ENCODE measurements around the gene SENP2. TPM values are rescaled to one million over a fixed set of nuclear protein-coding genes. Genes with fewer than 3 reads are reported as not detected.

SENP2 gene
- total and polyA plus RNA-seq, 9 donors: 16.0 to 51.6 (median 43.5) TPM

- Histone ChIP-seq H3K4me1 (ENCODE audit: insufficient read depth) (peaks cover 2% of the 10 kb centered on the region), H3K27me3 (no peaks in the 10 kb centered on the region), H3K9me3 (no peaks in the 10 kb centered on the region), H3K4me3 (no peak overlapping the region), H3K27ac (no peak overlapping the region), H3K36me3 (no peaks in the 10 kb centered on the region)
- WGBS, 3 donors: 81 to 86% (median 81%) methylated on average over 13 of the region's 13 CpGs
- no peak for DNase-seq
- TF ChIP-seq CTCF (IDR thresholded peaks at IDR 0.05) (no peak), EP300 (IDR thresholded peaks at IDR 0.05) (no peak), POLR2A (IDR thresholded peaks at IDR 0.05) (no peak)
- intact Hi-C loops (cut with DNase I): no loop called here
These were observed 25.4 kb upstream of the SENP2 start for GRCh38 chr3:185560676-185561075.

DNA sequence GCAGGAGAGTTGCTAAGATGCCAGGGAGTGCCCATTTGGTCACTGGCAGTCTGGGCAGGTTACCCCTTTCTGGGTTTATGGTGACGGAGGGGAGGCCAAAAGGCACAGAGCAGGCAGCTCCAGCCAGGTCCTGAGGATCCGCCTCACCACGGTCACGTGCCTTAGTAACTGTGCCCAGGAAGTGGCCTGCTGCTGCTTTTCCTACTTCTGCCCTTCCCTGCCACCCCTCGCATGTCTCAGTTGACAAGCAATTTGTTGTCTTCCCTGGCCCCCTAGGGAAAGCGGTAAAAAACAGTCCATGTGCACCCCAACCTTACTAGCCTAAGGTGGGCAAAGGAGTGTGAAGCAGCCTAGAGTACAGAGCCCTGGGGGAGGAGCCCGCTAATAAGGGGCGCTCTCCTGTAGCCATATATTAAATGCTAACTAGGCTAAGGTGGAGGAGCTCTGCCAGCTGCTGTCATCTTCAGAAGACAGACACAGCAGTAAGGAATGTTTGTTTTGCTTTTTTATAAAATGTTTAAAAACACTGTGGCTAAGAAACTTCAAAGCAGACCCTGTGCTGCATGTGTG lies 24.6 kb upstream of the SENP2 start:
- no peaks in the 10 kb centered on the region for H3K27me3 ChIP-seq
- no peak overlapping the region for H3K27ac ChIP-seq
- TF ChIP-seq CTCF (IDR thresholded peaks at IDR 0.05) (no peak), EP300 (IDR thresholded peaks at IDR 0.05) (no peak), POLR2A (IDR thresholded peaks at IDR 0.05) (no peak)
- H3K36me3 ChIP-seq: no peaks in the 10 kb centered on the region
- H3K4me3 ChIP-seq: no peak overlapping the region
- 74 to 84% (median 76%) methylated on average over 8 of the region's 8 CpGs for WGBS, 3 donors
- no peaks in the 10 kb centered on the region for H3K9me3 ChIP-seq
- intact Hi-C loops (cut with DNase I): no loop called here
- peaks cover 2% of the 10 kb centered on the region for H3K4me1 ChIP-seq (ENCODE audit: insufficient read depth)
- no peak for DNase-seq

- no peaks in the 10 kb centered on the region for H3K27me3 ChIP-seq
- H3K27ac ChIP-seq: no peak overlapping the region
- H3K4me3 ChIP-seq: no peak overlapping the region
- H3K36me3 ChIP-seq: no peaks in the 10 kb centered on the region
- H3K9me3 ChIP-seq: no peaks in the 10 kb centered on the region
- no peak for DNase-seq
- TF ChIP-seq EP300 (IDR thresholded peaks at IDR 0.05) (no peak), CTCF (IDR thresholded peaks at IDR 0.05) (no peak), POLR2A (IDR thresholded peaks at IDR 0.05) (no peak)
- intact Hi-C loops (cut with DNase I): no loop called here
- peaks cover 2% of the 10 kb centered on the region for H3K4me1 ChIP-seq (ENCODE audit: insufficient read depth)
- WGBS, 3 donors: 43 to 57% (median 55%) methylated on average over 5 of the region's 5 CpGs
These were observed 24.1 kb upstream of the SENP2 start for GRCh38 chr3:185561958-185562357.

DNA sequence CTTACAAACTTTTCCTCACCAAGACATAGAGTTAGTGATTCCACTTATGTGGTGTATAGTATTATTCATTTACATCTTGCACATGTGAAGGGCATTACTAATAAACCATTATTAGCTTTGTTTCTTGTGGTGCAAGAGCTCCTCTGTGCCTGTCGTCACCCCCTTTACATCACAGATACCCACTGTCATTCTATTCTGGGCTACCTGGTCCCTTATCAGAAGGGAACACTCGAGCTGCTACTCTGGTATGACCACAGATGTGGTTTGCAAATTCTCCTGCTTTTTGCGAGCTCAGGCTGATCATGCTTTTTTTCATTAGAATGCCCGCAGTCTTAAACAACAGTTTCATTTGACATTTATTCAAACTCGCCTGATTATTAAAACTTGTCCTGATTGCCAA lies 13.9 kb upstream of the SENP2 start:
- Histone ChIP-seq H3K36me3 (no peaks in the 10 kb centered on the region), H3K27me3 (no peaks in the 10 kb centered on the region), H3K4me1 (ENCODE audit: insufficient read depth) (peaks cover 2% of the 10 kb centered on the region), H3K9me3 (no peaks in the 10 kb centered on the region), H3K27ac (no peak overlapping the region), H3K4me3 (no peak overlapping the region)
- no peak for TF ChIP-seq POLR2A (IDR thresholded peaks at IDR 0.05)
- TF ChIP-seq EP300 (IDR thresholded peaks at IDR 0.05): no peak
- no peak for TF ChIP-seq CTCF (IDR thresholded peaks at IDR 0.05)
- WGBS, 3 donors: 88 to 95% (median 91%) methylated on average over 5 of the region's 5 CpGs
- intact Hi-C loops (cut with DNase I): no loop called here
- DNase-seq: no peak
